Activated B cell treated with CpG ODN at 0.5 μM for 24 hours (primary cell): Measurements from ENCODE around the gene ATP2B1. TPM values are rescaled to one million over a fixed set of nuclear protein-coding genes. Genes with fewer than 3 reads are reported as not detected.

ENCODE experiments used
- ATAC-seq: fragments of 200-7000 bp; cut with Tn5 transposase; one replicate; pipeline ENCODE4 v1.10.0; 2021; ENCODE audit warnings: low read depth, mild to moderate bottlenecking, moderate library complexity
- CTCF ChIA-PET: fragments of 350-600 bp; sonication (Branson Sonifier 250); formaldehyde crosslinking; loops from one replicate; lab custom pipeline; 2021; ENCODE audit warnings: antibody characterized with exemption; lab: Charles Lee
- POLR2A ChIA-PET: fragments of 350-600 bp; sonication (Branson Sonifier 250); formaldehyde crosslinking; loops from one replicate; lab custom pipeline; 2021; ENCODE audit warnings: antibody characterized with exemption; lab: Charles Lee
- DNase-seq: peaks from one replicate; pipeline ENCODE4 v3.0.0; 2022
- H3K27ac Mint-ChIP-seq: one replicate; pipeline ENCODE4 v1.8.0; 2020; ENCODE audit warnings: mixed read lengths
- H3K27me3 Mint-ChIP-seq: one replicate; pipeline ENCODE4 v1.8.0; 2021; ENCODE audit warnings: mixed read lengths
- H3K36me3 Mint-ChIP-seq: one replicate; pipeline ENCODE4 v1.8.0; 2021; ENCODE audit warnings: low read depth, mixed read lengths
- H3K4me1 Mint-ChIP-seq: one replicate; pipeline ENCODE4 v1.8.0; 2021; ENCODE audit warnings: mixed read lengths
- H3K4me3 Mint-ChIP-seq: one replicate; pipeline ENCODE4 v1.8.0; 2020; ENCODE audit warnings: mild to moderate bottlenecking, mixed read lengths
- H3K9me3 Mint-ChIP-seq: one replicate; pipeline ENCODE4 v1.8.0; 2020; ENCODE audit warnings: mixed read lengths
- intact Hi-C: fragments of 100-400 bp; cut with micrococcal nuclease; formaldehyde crosslinking; loops from one replicate; pipeline ENCODE4 v1.15.1; 2024
- total RNA-seq: library from RNA; stranded (reverse); gene quantifications from 2 replicates; pipeline ENCODE4 v1.2.3, GENCODE V29; 2022
- TF ChIP-seq, protein P1 (sequence below): fragments of 200-600 bp; IDR thresholded peaks from one replicate; pipeline ENCODE4 v1.8.0; 2022; ENCODE audit warnings: antibody characterized with exemption, mild to moderate bottlenecking

ATP2B1 gene
- total RNA-seq, 1 donor from 2014 or later = 136 TPM

DNA sequence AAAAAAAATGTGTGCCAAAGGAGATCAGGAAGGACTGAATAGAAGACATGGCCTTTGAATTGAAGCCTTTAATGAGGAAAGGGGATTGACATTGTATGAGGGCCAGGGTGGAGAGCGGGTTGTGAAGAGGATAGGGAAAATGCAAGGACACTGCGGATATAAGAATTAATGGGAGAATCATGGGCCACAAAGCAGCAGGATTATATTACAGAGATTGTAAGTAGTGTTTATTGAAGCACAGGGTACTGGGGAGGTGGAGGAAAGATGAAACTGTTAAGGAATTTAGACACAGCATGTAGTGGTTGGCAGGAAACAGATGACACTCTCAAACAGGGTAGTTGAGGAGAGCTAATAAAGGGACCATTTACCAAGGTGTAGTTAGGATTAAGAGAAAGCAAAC, 166.4 kb downstream of the ATP2B1 start:
- H3K27ac Mint-ChIP-seq = no peak overlapping the region
- no peak for ATAC-seq
- no peak overlapping the region for H3K4me3 Mint-ChIP-seq
- ChIA-PET CTCF (interaction anchor here (0.6 to 3.1 kb wide), 9 partner anchors 16 to 1395 kb away, joined by 3 to 63 read pairs (median 9); no protein-coding TSS in a partner anchor), POLR2A (no interaction called here)
- H3K27me3 Mint-ChIP-seq = no peaks in the 10 kb centered on the region
- TF ChIP-seq, protein P1, sequence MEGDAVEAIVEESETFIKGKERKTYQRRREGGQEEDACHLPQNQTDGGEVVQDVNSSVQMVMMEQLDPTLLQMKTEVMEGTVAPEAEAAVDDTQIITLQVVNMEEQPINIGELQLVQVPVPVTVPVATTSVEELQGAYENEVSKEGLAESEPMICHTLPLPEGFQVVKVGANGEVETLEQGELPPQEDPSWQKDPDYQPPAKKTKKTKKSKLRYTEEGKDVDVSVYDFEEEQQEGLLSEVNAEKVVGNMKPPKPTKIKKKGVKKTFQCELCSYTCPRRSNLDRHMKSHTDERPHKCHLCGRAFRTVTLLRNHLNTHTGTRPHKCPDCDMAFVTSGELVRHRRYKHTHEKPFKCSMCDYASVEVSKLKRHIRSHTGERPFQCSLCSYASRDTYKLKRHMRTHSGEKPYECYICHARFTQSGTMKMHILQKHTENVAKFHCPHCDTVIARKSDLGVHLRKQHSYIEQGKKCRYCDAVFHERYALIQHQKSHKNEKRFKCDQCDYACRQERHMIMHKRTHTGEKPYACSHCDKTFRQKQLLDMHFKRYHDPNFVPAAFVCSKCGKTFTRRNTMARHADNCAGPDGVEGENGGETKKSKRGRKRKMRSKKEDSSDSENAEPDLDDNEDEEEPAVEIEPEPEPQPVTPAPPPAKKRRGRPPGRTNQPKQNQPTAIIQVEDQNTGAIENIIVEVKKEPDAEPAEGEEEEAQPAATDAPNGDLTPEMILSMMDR = no peak
- no peak for DNase-seq
- H3K4me1 Mint-ChIP-seq = peaks cover 11% of the 10 kb centered on the region
- H3K36me3 Mint-ChIP-seq = no peaks in the 10 kb centered on the region
- intact Hi-C loops = loop anchor here (2.0 to 10.0 kb wide), 7 partner anchors 167 to 1367 kb away; partner anchors contain the start of gene ATP2B1
- no peaks in the 10 kb centered on the region for H3K9me3 Mint-ChIP-seq

DNA sequence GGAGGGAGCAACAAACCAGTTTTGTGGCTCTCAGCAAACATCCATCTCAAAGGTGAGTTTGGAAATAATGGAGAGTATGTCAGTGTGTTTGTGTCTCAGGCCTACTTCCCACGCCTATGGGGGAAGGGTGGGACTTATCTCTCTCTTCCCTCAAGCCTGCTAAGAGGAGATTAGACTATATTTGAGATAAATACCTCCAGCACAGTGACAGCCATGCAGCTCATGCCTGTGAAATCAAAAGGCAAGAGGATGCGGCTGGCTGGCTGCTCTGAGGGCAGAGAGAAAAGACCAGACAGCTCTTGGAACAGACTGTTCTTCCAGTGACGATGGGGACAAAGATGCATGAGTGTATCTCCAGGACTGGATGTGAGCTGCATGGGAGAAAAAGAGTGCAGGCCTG, 168.1 kb downstream of the ATP2B1 start:
- Mint-ChIP-seq H3K4me1 (peaks cover 11% of the 10 kb centered on the region), H3K36me3 (no peaks in the 10 kb centered on the region), H3K27ac (no peak overlapping the region), H3K27me3 (no peaks in the 10 kb centered on the region), H3K9me3 (no peaks in the 10 kb centered on the region), H3K4me3 (no peak overlapping the region)
- intact Hi-C loops = loop anchor here (5.0 to 10.0 kb wide), 4 partner anchors 422 to 1154 kb away; no protein-coding TSS in a partner anchor
- no peak for DNase-seq
- CTCF ChIA-PET = interaction anchor here (1.5 kb wide), 1 partner anchor 563 kb away, joined by 5 read pairs; no protein-coding TSS in a partner anchor
- ATAC-seq = no peak
- POLR2A ChIA-PET = interaction anchor here (0.5 kb wide), 1 partner anchor 169 kb away, joined by 6 read pairs; no protein-coding TSS in a partner anchor
- TF ChIP-seq, protein P1 = no peak

DNA sequence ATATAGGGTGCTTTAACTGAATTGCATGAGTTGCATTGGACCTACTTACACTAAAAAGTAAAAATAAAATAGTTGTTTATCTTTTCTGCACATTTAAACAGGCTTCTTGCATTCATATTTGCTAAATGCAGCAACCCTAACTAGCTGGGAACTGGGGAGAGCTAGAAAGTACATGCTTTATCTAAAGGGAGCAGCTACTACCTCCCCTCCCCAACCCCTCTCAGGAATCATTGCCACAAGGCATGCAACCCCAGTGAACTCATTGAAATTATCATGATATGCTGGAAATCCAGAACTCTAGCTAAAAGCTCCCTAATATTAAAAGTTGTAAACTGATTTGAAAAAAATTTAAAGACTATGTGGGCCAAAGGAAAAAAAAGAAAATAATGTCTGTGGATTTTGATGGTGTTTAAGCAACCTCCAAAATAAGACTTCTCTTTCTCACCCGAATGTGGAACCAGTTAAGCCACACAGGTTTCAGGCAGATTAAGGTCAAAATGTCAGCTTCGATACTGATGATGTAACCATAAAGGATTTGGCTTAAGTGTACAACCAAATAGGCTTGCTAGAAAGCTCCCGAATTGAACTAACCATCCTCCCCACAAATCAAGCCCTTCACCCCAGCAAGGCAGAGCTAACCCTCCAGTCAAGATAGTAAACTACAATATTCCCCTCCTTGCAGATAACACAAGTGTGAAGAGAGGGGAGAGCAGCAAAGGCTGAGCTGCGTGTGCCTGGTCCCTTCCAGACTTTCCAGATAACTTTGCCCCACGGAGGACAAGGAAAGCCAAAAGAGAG, 169.0 kb downstream of the ATP2B1 start:
- H3K4me1 Mint-ChIP-seq = peaks cover 5% of the 10 kb centered on the region
- DNase-seq (no peak), ATAC-seq (no peak)
- POLR2A ChIA-PET = no interaction called here
- H3K4me3 Mint-ChIP-seq = no peak overlapping the region
- intact Hi-C loops = loop anchor here (5.0 to 10.0 kb wide), 4 partner anchors 423 to 1155 kb away; no protein-coding TSS in a partner anchor
- H3K27ac Mint-ChIP-seq = no peak overlapping the region
- H3K36me3 Mint-ChIP-seq = no peaks in the 10 kb centered on the region
- H3K27me3 Mint-ChIP-seq = no peaks in the 10 kb centered on the region
- TF ChIP-seq, protein P1 = no peak
- no peaks in the 10 kb centered on the region for H3K9me3 Mint-ChIP-seq
- CTCF ChIA-PET = interaction anchor here (1.1 to 1.8 kb wide), 7 partner anchors 12 to 1315 kb away, joined by 3 to 6 read pairs (median 5); partner anchors contain the start of gene GALNT4

DNA sequence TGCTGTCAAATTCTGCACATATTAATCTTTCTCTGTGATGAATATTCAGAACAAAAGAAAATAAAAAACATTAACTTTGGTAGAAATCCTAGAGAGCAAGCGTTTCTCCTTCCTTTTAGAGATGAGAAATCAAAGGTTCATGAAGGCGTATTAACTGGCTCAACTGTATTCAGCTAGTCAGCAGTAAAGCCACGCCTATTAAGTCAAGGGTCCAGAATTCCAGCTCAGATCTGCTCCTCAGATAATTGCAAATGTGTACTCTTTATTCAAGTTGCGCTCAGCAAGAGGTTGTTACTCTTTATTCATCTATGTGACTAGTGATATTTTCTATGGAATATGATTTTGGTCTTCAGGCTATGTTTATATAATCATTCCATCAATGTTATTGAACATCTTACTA, 169.7 kb downstream of the ATP2B1 start:
- TF ChIP-seq, protein P1 = no peak
- no peaks in the 10 kb centered on the region for H3K36me3 Mint-ChIP-seq
- H3K4me1 Mint-ChIP-seq = peaks cover 5% of the 10 kb centered on the region
- no peaks in the 10 kb centered on the region for H3K27me3 Mint-ChIP-seq
- ATAC-seq = no peak
- H3K27ac Mint-ChIP-seq = no peak overlapping the region
- ChIA-PET CTCF (interaction anchor here (1.3 to 1.8 kb wide), 5 partner anchors 11 to 1315 kb away, joined by 4 to 6 read pairs (median 5); no protein-coding TSS in a partner anchor), POLR2A (no interaction called here)
- no peaks in the 10 kb centered on the region for H3K9me3 Mint-ChIP-seq
- intact Hi-C loops = no loop called here
- H3K4me3 Mint-ChIP-seq = no peak overlapping the region
- DNase-seq = no peak

Other genes with a start within 250 kb of the ATP2B1 start
- gene GALNT4, start 184.0 kb downstream of the ATP2B1 start, total RNA-seq = 6.2 and 6.3 TPM in 2 replicates
- 21.7 and 27.3 TPM in 2 replicates for gene POC1B, start 182.8 kb downstream of the ATP2B1 start, total RNA-seq